ENCODE results near the gene LFNG.

LFNG gene

GRCh38 chr7:2517678-2518507 lies 1.7 kb upstream of the LFNG start:
- peak; percentile 49 for DNase-seq (ENCODE audit: low read depth)

DNA sequence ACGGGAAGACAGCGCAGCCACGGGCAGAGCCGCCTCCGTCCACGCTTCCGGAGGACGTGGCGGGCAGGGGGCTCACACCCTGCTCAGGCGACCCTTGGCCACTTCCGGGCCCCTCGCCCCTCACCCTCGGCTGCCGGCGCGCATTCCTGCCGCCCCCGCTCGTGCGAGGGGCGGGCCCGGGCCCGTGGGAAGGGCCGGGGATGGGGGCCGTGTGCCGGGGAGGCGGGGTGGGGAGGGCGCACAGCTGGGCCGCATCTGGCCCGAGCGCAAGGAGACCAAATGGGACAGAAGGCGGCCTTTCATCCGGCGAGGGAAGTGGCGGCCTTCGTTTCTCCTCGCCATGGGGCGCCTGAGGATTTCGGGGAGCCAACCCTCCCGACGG lies 846 bp upstream of the LFNG start:
- DNase-seq (ENCODE audit: low read depth) = no peak

GRCh38 chr7:2520131-2520760 lies 672 bp downstream of the LFNG start:
- DNase-seq (ENCODE audit: low read depth) = no peak

DNA sequence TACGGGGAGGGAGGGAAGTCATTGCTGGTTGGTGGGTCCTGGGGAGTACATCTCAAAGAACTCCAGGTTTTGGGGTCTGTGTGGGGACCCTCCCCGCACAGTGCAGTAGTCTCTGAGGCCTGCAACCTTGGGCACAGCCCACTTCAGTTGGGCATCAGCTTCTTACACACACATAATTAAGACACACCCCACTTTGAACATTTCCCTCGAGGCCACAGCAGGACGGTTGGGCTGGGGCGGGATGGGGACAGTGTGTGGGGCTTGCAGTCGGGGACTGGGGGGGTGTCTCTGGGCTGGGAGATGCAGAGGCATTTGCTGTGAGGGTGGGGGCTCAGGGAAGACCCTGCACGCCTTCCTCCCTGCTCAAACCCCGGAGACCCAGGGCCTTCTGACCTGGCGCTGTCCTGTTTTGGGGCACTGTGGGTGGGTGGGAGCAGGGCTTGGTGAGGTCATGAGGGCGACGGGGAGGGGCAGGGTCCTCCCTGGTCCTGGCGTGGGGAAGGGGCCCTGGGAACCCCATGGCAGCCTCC lies 1.3 kb downstream of the LFNG start:
- no peak for DNase-seq (ENCODE audit: low read depth)

- no peak for DNase-seq (ENCODE audit: low read depth)
Observed at GRCh38 chr7:2521341-2521745, 1.8 kb downstream of the LFNG start.

GRCh38 chr7:2521952-2522591 lies 2.5 kb downstream of the LFNG start:
- no peak for DNase-seq (ENCODE audit: low read depth)

- DNase-seq (ENCODE audit: low read depth) = peak; percentile 74
Observed at GRCh38 chr7:2522780-2523433, 3.3 kb downstream of the LFNG start.

GRCh38 chr7:2523461-2523936 lies 3.9 kb downstream of the LFNG start:
- DNase-seq (ENCODE audit: low read depth) = no peak

- peak; percentile 47 for DNase-seq (ENCODE audit: low read depth)
Observed at GRCh38 chr7:2523941-2524807, 4.6 kb downstream of the LFNG start.

DNA sequence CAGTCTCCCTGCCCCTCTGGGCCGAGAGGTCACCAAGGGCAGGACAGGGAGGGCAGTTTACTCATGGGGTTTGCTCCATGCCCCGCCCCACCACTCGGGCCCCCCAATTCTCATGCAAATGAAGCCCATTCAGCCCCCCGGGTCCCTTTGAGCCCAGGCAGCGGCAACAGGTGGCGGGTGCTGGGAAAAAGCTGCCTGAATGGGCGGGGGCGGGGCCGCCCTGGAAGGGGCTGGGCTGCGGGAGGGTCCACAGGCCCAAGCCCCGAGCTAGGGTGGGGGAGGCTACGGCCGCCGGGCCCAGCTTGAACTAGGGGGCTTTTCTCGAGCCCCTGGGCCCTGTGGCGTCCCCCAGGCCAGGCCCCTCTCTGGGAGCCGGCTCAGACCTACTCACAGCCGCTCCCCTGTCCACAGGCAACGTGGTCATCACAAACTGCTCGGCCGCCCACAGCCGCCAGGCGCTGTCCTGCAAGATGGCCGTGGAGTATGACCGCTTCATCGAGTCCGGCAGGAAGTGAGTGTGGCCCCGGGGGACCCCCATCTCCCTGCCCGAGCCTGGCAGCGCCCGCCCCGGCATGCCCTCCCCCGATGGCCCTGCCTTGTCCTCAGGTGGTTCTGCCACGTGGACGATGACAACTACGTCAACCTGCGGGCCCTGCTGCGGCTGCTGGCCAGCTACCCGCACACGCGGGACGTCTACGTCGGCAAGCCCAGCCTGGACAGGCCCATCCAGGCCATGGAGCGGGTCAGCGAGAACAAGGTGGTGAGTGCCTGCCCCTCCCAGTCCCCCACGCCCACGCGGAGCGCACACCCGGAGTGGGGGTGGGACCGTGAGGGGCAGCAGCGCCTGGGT lies 5.5 kb downstream of the LFNG start:
- no peak for DNase-seq (ENCODE audit: low read depth)

GRCh38 chr7:2525658-2526630 lies 6.4 kb downstream of the LFNG start:
- DNase-seq (ENCODE audit: low read depth) = no peak

DNA sequence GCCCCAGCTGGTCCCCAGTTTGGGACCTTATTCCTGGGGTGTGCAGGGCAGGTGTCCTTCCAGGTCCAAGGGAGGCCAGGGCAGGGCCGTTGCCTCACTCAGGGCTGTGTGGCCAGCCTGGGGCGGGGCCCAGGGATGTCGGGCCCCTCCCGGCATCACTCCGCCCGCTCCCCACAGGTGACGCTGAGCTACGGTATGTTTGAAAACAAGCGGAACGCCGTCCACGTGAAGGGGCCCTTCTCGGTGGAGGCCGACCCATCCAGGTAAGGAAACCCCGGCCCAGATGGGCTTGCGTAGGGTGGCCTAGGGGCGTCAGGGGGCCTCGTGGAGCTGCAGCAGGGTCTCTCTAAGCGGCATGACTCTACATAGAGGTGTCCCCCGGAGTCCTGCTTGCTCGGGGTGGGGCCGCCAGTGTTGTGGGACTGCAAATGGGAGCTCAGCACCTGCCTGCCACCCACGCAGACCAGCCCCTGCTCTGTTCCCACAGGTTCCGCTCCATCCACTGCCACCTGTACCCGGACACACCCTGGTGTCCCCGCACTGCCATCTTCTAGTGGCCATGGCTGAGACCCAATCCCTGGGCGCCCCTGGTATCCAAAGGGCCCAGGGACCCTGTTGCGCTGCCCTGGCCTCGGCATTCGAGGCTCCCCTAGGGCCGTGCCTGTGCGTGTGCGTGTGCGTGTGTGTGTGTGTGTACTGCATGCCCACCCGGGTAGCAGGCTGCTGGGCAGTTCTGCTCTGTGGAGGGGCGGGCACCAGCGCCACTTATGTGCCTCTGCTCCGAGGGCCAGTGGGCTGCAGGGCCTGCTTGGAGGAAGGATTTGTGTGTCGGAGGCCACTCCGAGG lies 7.3 kb downstream of the LFNG start:
- DNase-seq (ENCODE audit: low read depth) = no peak

GRCh38 chr7:2527505-2528467 lies 8.2 kb downstream of the LFNG start:
- peak; percentile 75 for DNase-seq (ENCODE audit: low read depth)

GRCh38 chr7:2528481-2529095 lies 9.0 kb downstream of the LFNG start:
- DNase-seq (ENCODE audit: low read depth) = no peak

DNA sequence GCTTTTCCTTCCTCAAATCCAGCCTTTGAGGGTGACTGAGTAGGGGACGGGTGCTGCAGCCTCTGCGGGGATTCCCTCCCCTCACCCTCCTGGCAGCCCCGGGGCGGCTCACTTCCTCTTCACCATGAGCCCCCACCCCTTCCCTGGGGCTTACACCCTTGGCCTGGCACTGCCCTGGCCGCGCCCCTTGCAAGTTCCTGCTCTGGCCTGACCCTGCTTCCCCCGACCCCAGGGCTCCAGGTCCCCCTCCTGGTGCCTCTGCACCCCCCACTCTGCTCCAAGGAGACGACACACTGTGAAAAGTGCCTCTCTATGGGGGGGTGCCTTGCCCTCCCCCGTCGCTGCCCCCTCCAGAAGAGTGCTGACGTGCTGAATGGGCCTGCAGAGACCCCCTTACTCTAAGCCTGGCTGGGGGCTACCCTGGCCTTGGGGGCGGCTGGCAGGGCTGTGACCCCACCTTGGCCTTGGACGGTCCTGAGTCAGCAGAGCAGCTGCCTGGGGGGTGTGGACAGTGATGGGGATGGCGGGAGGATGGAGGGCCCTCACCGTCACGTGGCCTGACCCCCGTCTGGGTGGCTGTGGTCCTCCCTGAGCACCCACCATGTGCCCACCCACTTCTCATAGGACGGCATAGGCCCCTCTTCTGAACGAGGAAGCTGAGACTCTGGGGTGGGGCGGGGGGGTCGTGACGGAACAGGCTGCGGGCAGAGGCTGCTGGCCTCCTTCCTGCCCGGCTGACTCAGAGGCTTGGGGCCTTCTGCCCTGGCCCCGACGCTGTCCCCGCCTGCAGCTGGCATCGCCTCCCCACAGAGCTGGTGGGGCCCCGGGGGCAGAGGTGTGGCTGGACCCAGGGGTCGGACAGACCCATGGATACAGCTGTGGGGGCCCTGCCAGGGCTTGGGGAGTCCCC lies 9.8 kb downstream of the LFNG start:
- peak; percentile 57 for DNase-seq (ENCODE audit: low read depth)
